Mesendoderm (in vitro differentiated cells): Measurements from ENCODE around the gene PTPN21.

Experiments used
- DNase-seq: peaks from one replicate; pipeline ENCODE4 v3.0.0; 2013
- H2AK5ac ChIP-seq: 2 replicates; pipeline ENCODE4 v1.6.1; 2013; ENCODE audit warnings: low read length, inconsistent platforms
- H2BK120ac ChIP-seq: 2 replicates; pipeline ENCODE4 v1.6.1; 2013; ENCODE audit warnings: low read depth, mild to moderate bottlenecking, low read length, moderate library complexity, mixed read lengths
- H2BK15ac ChIP-seq: replicated peaks from 2 replicates; pipeline ENCODE4 v1.6.1; 2013; ENCODE audit warnings: low read depth, mild to moderate bottlenecking, moderate library complexity
- H2BK5ac ChIP-seq: 2 replicates; pipeline ENCODE4 v1.6.1; 2013; ENCODE audit warnings: low read length, inconsistent platforms
- H3K18ac ChIP-seq: 2 replicates; pipeline ENCODE4 v1.6.1; 2013; ENCODE audit warnings: mild to moderate bottlenecking, low read length, mixed read lengths
- H3K23ac ChIP-seq: one replicate; pipeline ENCODE4 v1.6.1; 2013; ENCODE audit warnings: low read length
- H3K27ac ChIP-seq: 2 replicates; pipeline ENCODE4 v1.5.1; 2013; ENCODE audit warnings: low read depth, mild to moderate bottlenecking, inconsistent platforms, low read length, moderate library complexity
- H3K27me3 ChIP-seq: 2 replicates; pipeline ENCODE4 v1.6.1; 2013; ENCODE audit warnings: low read length, control low read depth, mild to moderate bottlenecking, inconsistent platforms; ENCODE audit not compliant: insufficient read depth, poor library complexity
- H3K36me3 ChIP-seq: 2 replicates; pipeline ENCODE4 v1.6.1; 2013; ENCODE audit warnings: low read length, inconsistent platforms; ENCODE audit not compliant: control insufficient read depth, insufficient read depth
- H3K4ac ChIP-seq: one replicate; pipeline ENCODE4 v1.6.1; 2013; ENCODE audit warnings: low read depth, mild to moderate bottlenecking, low read length, moderate library complexity
- H3K4me1 ChIP-seq: 2 replicates; pipeline ENCODE4 v1.6.1; 2013; ENCODE audit warnings: low read depth, low read length, inconsistent platforms; ENCODE audit not compliant: control insufficient read depth
- H3K4me2 ChIP-seq: 2 replicates; pipeline ENCODE4 v1.6.1; 2013; ENCODE audit warnings: low read length
- H3K4me3 ChIP-seq: 2 replicates; pipeline ENCODE4 v1.5.1; 2013; ENCODE audit warnings: mild to moderate bottlenecking, low read length
- H3K56ac ChIP-seq: one replicate; pipeline ENCODE4 v1.6.1; 2013; ENCODE audit warnings: low read length
- H3K79me1 ChIP-seq: 2 replicates; pipeline ENCODE4 v1.6.1; 2013; ENCODE audit warnings: low read length, inconsistent platforms
- H3K79me2 ChIP-seq: 2 replicates; pipeline ENCODE4 v1.6.1; 2013; ENCODE audit warnings: mild to moderate bottlenecking, low read length; ENCODE audit not compliant: control insufficient read depth, insufficient read depth
- H3K9ac ChIP-seq: 2 replicates; pipeline ENCODE4 v1.6.1; 2013; ENCODE audit warnings: low read length, inconsistent platforms
- H4K5ac ChIP-seq: one replicate; pipeline ENCODE4 v1.6.1; 2013; ENCODE audit warnings: low read length
- H4K8ac ChIP-seq: one replicate; pipeline ENCODE4 v1.6.1; 2013; ENCODE audit warnings: low read depth, mild to moderate bottlenecking, control low read depth, low read length, moderate library complexity
- WGBS: extraction: QIAGEN DNeasy Blood & Tissue Kit; methylation state at CpG from one replicate; pipeline ENCODE4 v1.1.7; 2013; ENCODE audit warnings: low lambda C conversion rate, missing lambda C conversion rate; ENCODE audit not compliant: insufficient coverage; ENCODE audit errors: extremely low coverage; 5-methylcytosine and 5-hydroxymethylcytosine counted together

Gene PTPN21

DNA sequence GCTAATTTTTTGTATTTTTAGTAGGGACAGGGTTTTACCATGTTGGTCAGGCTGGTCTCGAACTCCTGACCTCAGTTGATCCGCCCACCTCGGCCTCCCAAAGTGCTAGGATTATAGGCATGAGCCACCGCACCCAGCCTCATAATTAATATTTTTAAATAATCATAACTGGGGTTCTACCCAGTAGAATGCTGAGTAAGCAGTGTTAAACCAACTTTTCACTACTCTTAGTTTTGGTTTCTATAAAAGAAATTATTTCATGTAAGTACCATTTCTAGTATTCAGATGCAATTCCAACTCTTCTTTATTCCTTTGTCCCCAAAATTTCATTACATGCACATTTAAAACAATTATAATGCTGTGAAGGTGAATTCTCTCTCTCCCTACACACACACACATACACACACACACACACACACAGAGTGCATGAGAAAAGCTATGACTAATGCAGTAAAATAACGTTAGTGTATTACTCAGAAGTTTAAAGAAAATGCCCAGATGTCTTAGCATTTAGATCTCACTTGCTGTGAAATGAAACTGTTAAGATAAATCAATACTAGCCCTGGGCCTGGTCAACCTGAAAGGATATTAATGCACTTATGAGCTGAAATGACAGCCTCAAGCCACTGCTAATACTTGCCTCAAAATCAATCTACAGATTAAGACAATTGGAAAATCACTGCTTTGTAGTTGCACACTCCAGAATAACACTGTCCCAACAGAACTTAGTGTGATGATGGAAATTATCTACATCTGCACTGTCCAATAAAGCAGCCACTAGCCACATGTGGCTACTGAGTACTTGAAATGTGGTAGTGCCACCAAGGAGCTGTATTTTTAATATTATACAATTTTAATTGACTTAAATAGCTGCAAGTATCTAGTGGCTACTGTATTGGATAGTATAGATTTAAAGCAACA lies 36.0 kb downstream of the PTPN21 start:
- Histone ChIP-seq H3K79me1 (no peaks in the 10 kb centered on the region), H3K79me2 (no peaks in the 10 kb centered on the region), H3K4ac (no peak overlapping the region), H3K27ac (no peak overlapping the region), H3K4me3 (no peak overlapping the region), H3K9ac (no peak overlapping the region), H4K8ac (no peak overlapping the region), H3K23ac (no peak overlapping the region), H3K4me1 (no peaks in the 10 kb centered on the region), H3K18ac (no peak overlapping the region), H2BK5ac (no peak overlapping the region), H3K27me3 (no peaks in the 10 kb centered on the region), H3K36me3 (no peaks in the 10 kb centered on the region), H2BK15ac (no peak overlapping the region), H4K5ac (no peak overlapping the region), H2BK120ac (no peak overlapping the region), H2AK5ac (no peak overlapping the region), H3K4me2 (no peak overlapping the region), H3K56ac (no peak overlapping the region)
- DNase-seq = no peak
- no CpG with 5 or more reads among the region's 5 CpGs for WGBS

DNA sequence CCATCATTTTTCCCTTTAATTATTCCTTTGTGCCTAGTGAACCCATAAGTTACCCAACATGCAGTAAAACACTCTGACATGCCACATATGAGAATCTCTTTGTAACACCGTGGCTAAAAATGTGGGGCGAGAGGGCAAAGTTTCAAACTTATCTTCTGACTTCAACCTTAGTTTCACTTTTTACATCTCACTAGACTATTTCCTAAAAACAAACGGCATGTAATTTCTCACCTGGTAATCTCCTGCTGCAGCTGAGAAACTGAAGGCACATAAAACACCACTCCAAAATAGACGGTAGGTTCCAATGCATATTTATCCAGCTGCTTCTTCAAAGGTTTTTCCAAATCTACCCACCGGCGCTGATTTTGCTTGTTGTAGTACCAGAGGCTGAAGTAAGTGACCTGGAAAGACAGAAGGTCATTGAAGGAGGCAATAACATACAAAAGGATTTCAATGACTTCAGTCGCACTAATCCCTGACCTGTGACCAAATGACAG lies 37.9 kb downstream of the PTPN21 start:
- Histone ChIP-seq H4K5ac (no peak overlapping the region), H3K9ac (no peak overlapping the region), H3K56ac (no peak overlapping the region), H2BK15ac (no peak overlapping the region), H3K27ac (no peak overlapping the region), H2BK5ac (no peak overlapping the region), H3K79me2 (no peaks in the 10 kb centered on the region), H3K18ac (no peak overlapping the region), H2AK5ac (no peak overlapping the region), H3K27me3 (no peaks in the 10 kb centered on the region), H4K8ac (no peak overlapping the region), H3K23ac (no peak overlapping the region), H3K4me3 (no peak overlapping the region), H3K4ac (no peak overlapping the region), H3K79me1 (no peaks in the 10 kb centered on the region), H3K4me2 (no peak overlapping the region), H3K4me1 (no peaks in the 10 kb centered on the region), H3K36me3 (no peaks in the 10 kb centered on the region), H2BK120ac (no peak overlapping the region)
- WGBS = no CpG with 5 or more reads among the region's 7 CpGs
- no peak for DNase-seq

DNA sequence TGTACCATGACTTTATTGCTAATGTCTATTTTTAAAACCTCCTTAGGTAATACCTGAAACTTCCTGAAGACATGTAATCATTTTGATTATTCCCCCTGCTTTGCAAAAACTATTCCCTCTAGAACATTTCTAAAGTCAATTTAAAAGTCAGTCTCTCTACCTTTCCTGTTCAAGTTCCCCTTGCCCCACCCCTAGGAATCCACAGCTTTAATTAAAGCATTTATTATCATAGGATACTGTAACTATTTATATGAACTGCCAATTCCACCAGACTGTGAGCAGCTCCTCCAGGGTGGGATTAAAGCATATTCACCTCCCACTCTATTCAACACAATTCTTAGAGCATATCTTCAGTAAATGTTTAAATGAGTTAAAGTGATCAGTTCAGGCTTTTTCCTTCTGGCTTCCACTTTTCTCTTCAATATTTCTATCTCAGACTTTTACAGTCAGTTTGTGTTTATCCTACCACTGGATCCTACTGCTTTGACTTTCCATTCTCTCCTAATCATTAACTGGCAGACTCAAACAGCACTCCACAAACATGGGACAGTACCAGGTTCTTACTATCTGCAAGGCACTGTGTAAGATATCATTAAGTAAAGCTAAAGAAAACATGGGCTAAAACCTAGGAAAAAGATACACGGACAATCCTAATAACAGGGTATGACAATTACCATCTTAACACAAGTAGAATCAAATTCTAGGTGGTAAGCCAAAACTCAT lies 39.1 kb downstream of the PTPN21 start:
- no peak overlapping the region for H3K56ac ChIP-seq
- H4K5ac ChIP-seq = no peak overlapping the region
- no peaks in the 10 kb centered on the region for H3K79me2 ChIP-seq
- no peak overlapping the region for H3K27ac ChIP-seq
- no peak overlapping the region for H3K4me3 ChIP-seq
- H4K8ac ChIP-seq = no peak overlapping the region
- no peak overlapping the region for H3K9ac ChIP-seq
- no peaks in the 10 kb centered on the region for H3K4me1 ChIP-seq
- H3K4me2 ChIP-seq = no peak overlapping the region
- no peak for DNase-seq
- H2BK5ac ChIP-seq = no peak overlapping the region
- no peak overlapping the region for H2BK15ac ChIP-seq
- H2AK5ac ChIP-seq = no peak overlapping the region
- H3K4ac ChIP-seq = no peak overlapping the region
- H3K23ac ChIP-seq = no peak overlapping the region
- no peaks in the 10 kb centered on the region for H3K36me3 ChIP-seq
- no peaks in the 10 kb centered on the region for H3K27me3 ChIP-seq
- no CpG with 5 or more reads among the region's 1 CpG for WGBS
- no peak overlapping the region for H2BK120ac ChIP-seq
- H3K79me1 ChIP-seq = no peaks in the 10 kb centered on the region
- H3K18ac ChIP-seq = no peak overlapping the region

DNA sequence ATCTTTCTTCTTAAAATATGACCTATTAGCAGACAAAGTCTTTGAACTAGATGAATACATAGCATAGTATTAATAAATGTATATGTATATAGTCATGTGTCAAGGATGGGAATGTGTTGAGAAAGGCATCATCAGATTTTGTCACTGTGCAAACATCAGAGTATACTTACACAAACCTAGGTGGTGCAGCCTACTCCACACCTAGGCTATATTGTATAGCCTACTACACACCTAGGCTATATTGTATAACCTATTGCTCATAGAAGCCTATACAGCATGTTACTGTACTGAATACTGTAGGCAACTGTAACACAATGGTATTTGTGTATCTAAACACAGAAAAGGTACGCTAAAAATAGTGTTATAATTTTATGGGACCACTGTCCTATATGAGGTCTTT lies 47.6 kb downstream of the PTPN21 start:
- H3K36me3 ChIP-seq = no peaks in the 10 kb centered on the region
- DNase-seq = no peak

DNA sequence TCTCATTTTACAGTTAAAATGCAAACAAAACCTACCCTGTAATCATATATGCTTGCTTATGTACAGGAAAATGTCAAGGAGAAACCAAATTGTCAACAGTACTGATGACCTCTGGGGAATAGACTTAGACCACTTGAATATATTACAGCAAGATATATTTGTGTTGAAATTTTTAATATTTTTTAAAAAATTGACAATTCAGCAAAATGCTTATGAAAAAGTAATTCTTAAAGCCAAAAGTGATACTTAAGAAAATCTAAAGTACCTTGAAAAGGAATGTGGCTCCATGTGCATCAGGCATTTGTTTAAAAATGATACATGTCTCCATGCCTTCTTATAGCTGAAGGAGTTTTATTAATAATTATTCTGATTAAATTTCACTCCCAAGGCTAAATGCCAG lies 49.2 kb downstream of the PTPN21 start:
- Histone ChIP-seq H3K4ac (no peak overlapping the region), H3K79me1 (no peaks in the 10 kb centered on the region), H4K8ac (no peak overlapping the region), H3K4me2 (no peak overlapping the region), H3K79me2 (no peaks in the 10 kb centered on the region), H3K4me1 (no peaks in the 10 kb centered on the region), H3K36me3 (peaks cover 3% of the 10 kb centered on the region), H3K27me3 (no peaks in the 10 kb centered on the region), H3K56ac (no peak overlapping the region), H4K5ac (no peak overlapping the region), H3K18ac (no peak overlapping the region), H2AK5ac (no peak overlapping the region), H2BK120ac (no peak overlapping the region), H3K27ac (no peak overlapping the region), H2BK5ac (no peak overlapping the region), H3K23ac (no peak overlapping the region), H3K4me3 (no peak overlapping the region), H2BK15ac (no peak overlapping the region), H3K9ac (no peak overlapping the region)
- no peak for DNase-seq

More for the DNA sequence above, 47.6 kb downstream of the PTPN21 start:
- no peak overlapping the region for H3K4me3 ChIP-seq
- no peak overlapping the region for H3K18ac ChIP-seq
- H3K27ac ChIP-seq = no peak overlapping the region
- H3K4me2 ChIP-seq = no peak overlapping the region
- H3K4ac ChIP-seq = no peak overlapping the region
- H3K9ac ChIP-seq = no peak overlapping the region
- H3K56ac ChIP-seq = no peak overlapping the region
- H4K8ac ChIP-seq = no peak overlapping the region
- H3K79me1 ChIP-seq = no peaks in the 10 kb centered on the region
- H3K27me3 ChIP-seq = no peaks in the 10 kb centered on the region
- no CpG with 5 or more reads among the region's 1 CpG for WGBS
- H4K5ac ChIP-seq = no peak overlapping the region
- H3K79me2 ChIP-seq = no peaks in the 10 kb centered on the region
- H3K23ac ChIP-seq = no peak overlapping the region
- H2AK5ac ChIP-seq = no peak overlapping the region
- H3K4me1 ChIP-seq = no peaks in the 10 kb centered on the region
- H2BK15ac ChIP-seq = no peak overlapping the region
- H2BK120ac ChIP-seq = no peak overlapping the region
- no peak overlapping the region for H2BK5ac ChIP-seq
